LoVo (cell line): ENCODE results near the gene SUFU.

Experiments used
- DNase-seq: peaks from one replicate; pipeline ENCODE4 v3.0.0-alpha.2; 2016; ENCODE audit warnings: low spot score

The SUFU gene

DNA sequence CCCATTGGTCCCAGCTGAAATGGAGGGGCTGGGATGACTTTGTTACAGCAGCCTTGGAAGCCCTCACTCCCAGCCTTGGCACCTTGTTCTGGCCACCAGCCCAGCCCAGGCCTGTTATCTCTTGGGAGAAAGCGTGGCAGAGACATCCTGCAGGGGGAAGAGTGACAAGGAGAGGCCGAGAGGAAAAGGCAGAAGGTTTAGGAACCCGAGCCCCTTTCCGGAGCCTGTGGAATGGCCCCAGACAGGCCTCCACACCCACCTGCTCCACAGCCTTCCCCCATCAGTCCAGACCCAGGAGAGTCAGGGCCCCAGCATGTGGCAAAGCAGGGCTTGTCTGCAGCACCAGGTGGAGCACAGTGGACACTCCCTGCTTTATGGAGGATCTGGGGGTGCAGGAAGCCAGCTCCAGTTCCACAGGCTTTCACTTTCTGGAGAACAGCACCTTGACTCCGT lies 116.4 kb downstream of the SUFU start:
- no peak for DNase-seq

DNA sequence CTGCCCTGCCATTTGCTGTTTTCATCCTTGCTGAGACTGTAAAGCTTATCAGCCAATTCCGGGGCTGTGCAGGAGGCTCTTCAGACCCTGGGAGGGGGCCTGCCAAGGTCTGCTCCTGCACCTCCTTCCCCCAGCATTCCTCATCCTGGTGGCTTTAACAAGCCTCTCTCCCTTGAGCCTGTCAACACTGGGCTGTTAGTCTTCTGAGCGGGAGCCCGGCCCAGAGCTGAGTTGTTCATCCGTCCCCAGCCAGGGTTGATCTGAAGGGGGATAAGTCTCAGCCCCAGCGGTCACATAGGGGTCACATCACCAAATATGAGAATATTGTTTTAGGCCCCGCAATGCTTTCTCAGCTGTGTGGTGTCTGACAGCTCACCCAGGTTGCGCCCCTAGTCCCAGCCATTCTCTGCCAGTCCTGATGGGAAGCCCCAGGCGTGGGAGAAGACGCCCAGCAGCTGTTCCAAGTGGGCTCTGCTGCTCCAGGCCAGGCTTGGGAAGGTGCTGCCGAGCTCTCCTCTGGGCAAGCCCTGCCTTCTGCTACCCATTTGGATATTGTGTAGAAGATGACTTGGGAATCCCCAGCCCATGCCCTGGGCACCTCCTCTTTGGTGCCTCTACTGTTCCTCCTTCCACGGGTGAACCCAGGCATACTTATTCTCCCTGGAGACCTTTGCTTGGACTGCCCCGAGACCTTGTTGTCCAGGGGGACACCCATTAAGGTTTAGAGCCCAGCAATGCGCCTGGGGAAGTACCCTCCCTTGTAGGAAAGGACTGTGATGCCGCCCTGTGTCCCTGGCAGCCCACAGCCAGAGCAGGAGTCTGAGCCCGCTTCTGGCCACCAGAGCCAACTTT lies 117.0 kb downstream of the SUFU start:
- no peak for DNase-seq

DNA sequence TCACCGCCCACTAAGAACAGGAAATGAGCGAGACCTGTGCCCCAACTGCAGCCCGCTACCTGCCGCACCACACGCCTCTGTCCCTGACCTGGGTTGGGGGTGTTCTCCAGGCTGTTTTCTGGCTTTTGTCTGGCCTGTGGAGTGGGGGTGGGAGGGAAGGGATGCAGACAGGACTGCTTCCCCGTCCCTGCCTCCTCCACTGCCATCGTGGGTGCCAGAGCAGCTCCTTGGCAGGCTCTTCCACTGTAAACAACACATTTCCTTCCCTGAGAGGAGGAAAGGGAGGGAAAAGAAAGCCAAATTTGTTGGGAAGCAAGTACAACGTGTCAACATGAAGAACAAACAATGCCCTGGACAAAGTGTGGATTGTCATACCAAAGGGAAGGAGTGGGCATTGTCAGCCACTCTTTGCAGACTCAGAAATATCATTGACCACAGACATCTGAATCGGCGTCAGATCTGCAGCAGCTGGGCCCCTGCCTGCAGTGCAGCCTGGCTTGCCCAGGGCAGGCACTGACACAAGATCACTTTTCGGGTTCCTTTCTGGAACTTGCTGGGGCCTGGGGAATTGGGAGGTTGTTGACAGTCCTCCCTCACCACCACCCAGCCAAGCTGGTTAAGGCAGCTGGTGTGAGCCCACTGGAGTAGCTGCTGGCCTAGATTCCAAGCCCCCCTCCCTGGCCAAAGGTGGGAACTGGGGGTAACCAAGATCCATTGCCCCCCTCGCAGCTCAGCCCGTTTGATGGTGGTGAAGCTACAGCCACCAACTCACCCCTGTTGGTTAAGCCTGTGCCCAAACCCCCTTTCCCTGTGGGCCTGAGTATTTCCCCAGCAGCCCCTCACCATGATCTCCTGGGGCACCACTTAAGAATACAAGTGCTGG lies 117.9 kb downstream of the SUFU start:
- DNase-seq, result no peak

DNA sequence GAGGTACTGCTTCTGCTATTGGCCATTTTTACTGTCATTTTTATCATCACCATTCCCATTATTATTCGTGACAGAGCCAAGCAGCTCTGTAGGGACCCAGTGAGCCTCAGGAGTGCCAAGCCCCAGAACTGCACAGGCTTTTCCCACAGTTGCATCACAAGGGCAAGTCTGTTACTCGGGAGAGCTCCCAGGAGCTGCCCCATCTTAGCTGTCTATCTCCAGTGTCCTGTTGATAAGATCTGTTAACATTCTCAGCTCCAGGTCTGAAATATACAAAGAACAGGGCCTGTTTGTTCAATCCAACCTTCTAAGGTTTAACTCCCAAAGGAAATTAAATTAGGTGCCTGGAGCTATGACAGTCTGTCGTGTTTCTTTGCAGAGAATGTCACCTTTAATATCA lies 120.3 kb downstream of the SUFU start:
- DNase-seq, result no peak

DNA sequence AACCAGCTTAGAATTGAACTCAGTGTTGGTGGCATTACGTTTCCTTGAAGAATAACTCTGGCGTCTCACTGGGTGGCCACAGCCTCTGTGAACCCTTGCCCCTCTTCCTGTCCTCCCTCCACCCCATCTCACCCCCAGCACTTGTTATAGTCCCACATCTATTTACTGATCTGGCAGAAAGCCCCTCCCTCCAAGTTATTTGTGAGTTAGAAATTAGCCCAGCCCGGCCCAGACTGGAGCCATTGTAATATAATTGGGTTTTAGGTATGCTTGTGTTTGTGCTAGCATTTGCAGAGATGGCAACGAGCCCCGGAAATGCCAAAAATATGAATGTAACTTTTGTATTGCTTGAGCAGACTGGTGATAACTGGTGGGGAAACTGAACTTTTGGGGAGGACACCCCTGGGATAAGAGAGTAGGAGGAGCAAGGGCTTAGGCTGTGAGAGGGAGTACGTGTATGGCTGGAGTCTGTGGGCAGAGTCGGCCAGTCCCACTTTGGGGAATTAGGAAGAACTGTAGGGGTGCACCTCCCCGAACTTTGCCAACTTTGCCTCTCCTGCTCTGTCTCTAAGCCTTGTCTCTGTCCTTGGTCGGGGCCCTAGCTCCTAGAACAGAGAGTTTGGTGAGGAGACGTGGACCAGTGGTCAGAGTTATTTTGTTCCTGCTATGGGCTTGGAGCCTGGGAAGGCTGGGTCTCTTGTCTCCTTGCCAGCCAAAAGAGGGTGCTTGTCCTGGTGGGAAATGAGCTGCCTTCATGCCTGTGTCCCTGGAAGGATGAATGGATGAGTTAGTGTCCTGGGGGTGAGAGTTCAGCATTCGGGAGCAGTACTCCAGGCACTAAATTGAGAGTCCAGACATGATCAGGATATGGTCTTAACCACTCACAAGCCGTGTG lies 121.2 kb downstream of the SUFU start:
- DNase-seq, result no peak

DNA sequence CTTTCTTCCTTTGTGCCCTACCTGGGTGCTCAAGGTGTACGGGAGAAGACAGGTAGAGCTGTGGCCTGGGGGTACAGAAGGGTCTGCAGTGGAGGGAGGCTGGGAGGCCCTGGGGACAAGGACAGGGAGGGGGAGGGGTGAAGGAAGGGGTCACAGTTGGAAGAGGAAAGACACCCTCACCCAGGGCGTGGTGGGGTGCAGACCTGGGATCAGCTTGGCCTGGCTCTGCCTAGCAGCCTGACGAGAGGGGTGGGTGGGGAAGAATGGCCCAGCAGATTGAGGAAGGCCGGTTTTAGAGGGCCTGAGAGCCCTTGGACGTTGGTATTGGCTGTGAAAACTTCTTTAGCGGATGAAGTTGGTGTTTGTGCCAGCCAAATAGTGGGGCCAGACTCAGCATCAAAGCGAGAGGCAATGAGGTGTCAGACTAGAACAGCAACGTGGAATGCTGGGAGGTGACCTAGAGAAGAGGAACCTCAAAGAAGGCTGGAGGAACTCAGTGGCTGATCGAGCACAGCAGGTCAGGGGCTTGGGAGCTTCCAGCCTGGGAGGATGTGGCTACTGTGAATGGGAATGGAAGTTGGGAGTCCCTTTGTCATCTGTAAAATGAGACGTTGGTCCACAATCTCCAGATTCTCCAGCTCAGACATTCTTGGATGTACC lies 122.4 kb downstream of the SUFU start:
- DNase-seq, result no peak

DNA sequence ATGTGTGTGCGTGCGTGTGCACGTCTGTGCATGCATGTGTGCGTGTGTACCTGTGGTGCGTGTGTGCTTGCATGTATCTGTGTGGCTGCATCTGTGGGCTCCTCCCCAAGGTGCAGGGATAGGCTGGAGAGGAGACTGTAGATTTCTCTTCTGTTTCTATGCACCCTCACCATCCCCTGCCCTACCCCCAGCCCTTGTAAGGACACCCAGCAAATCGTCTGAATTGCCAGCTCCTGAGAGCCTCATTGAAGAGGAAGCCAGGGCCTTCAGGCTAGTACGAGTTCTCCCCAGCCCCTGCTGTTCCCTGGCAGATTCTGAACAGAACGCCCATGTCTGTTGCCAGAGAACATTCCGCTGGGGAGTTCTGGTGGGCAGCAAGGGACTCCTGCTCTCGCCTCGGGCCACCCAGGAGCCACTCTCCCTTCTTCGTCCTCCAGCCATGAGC lies 123.5 kb downstream of the SUFU start:
- DNase-seq, result no peak

DNA sequence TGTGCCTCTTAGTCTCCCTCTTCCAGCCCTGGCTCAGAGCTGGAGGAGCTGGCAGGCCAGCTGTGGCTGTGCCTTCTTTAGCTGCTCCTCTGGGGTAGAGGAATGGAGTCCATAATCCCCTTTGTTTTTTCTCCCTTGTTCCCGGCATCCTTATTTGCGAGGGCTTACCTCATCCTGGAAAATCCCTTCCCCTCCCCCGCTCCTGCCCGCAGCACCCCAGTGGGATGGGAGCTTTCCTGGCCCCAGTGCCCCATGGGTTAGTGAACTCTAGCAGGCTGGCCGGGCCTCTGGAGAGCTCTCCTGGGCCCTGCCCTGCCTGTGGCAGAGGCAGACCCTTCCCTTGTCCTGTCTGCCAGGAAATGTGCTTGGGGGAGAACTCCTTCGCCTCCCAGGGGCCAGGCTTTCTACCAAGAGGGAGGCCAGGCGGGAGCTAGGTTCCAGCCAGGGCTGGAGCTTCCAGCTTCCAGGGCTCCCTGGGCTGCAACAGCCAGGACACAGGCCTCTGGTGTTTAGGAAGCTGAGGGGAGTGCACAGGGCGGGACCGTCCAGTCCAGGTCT lies 124.0 kb downstream of the SUFU start:
- DNase-seq, result no peak

DNA sequence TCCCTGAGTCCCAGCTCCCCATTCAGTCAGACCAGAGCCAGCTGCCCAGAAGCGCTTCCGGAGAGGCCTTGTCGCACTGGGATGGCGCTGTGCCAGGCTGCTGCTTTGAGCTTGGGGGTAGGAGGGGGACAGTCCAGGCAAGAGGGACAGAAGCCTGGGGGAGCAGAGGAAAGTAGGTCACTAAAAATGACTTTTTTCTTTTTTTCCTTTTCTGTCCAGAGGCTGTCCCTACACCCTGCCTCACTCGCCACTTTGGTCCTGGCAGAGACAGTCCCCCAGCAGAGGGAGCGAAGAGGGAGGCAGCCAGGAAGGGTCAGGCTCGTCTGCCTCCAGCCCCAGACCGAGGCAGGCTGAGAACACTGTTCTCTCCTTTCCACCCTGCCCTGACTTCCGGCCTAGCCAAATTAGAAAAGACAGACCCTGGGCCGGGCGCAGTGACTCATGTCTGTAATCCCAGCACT lies 124.7 kb downstream of the SUFU start:
- no peak for DNase-seq

DNA sequence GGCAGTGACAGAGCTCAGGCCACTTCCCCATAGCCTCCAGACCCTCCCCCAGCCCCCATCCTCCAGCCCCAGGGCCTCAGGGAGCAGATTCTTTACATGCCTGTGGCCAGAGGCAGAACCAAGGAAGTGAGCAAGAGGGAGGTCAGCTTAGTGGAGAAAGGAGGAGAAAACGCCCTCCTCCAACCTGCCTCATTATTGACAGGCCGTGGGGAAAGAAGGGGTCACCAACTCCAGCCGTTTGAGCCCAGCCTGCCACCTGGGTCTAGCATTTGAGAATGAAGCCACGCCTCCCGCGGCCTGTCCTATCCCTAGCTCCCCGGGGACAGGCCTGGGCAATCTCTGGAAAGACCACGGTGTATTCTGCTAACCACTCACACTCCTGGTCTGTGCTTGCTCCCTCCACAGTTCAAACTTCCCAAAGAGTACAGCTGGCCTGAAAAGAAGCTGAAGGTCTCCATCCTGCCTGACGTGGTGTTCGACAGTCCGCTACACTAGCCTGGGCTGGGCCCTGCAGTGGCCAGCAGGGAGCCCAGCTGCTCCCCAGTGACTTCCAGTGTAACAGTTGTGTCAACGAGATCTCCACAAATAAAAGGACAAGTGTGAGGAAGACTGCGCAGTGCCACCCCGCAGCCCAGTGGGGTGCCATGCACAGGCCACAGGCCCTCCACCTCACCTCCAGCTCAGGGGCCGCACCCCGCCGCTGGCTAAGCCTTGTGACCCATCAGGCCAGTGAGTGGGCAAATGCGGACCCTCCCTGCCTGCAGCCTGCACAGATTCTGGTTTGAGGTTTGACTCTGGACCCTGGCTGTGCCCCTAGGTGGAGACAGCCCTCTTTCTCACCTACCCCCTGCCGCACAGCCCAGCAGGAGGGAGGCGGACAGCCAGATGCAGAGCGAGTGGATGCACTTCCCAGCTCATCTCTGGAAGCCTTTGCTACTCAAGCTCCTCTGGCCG lies 126.2 kb downstream of the SUFU start:
- DNase-seq, result peak; percentile 13

DNA sequence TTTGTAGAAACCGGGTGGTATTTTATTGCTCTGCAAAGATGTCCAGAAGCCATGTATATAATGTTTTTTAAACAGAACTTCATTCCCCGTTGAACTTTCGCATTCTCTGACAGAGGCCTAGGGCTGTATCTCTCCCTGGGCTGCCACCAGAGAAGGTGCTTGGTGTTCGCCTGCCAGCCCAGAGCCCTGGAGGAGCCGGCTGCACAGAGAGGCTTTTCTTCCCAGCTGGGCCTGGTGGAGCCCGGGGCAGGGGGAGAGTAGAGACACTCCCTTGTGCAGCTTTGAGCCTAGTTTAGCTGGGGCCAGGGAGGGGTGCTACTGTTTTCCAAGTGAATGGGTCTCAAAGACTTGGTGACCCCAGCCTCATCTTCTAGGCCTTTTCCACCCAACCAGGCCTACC lies 126.9 kb downstream of the SUFU start:
- no peak for DNase-seq

DNA sequence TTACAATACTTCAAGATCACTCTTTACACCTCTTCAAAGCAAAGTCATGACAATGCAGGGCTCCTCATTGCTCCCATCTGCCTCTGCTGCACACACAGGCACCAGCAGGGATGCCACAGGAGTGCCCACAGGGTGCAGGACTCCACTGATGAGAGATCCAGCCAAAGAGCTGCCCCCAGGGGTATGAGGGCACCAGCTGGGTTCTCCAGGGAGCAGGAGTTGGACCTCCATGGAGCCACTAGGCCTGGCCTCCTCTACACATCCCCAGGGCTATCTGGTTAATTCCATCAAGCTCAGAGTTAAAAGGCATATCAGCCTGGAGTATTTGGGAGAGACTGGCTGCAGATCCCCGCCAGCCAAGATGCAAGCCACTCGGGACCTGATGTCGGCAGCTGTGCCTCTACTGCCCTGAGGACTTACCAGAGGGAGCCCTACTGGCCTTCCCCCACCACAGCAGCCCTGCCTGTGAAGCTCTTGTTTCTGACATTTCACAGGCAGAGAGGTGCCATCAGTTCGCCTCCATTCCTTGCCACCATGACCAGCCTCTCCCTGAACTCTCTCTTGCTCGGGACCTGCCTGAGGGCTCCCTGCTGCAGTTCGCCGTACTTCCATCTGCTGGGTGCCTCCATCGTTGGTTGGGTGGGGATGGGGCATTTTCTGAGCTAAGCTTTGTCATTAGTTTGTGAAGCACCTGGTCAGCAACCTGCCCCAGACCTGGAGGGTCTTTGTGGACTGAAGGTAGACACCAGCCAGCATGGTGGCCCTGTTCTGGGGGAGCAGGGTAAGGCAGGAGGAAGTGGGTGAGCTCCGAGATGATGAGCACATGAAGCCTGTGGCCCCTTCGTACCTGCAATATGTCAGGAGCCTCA lies 128.0 kb downstream of the SUFU start:
- DNase-seq, result no peak

DNA sequence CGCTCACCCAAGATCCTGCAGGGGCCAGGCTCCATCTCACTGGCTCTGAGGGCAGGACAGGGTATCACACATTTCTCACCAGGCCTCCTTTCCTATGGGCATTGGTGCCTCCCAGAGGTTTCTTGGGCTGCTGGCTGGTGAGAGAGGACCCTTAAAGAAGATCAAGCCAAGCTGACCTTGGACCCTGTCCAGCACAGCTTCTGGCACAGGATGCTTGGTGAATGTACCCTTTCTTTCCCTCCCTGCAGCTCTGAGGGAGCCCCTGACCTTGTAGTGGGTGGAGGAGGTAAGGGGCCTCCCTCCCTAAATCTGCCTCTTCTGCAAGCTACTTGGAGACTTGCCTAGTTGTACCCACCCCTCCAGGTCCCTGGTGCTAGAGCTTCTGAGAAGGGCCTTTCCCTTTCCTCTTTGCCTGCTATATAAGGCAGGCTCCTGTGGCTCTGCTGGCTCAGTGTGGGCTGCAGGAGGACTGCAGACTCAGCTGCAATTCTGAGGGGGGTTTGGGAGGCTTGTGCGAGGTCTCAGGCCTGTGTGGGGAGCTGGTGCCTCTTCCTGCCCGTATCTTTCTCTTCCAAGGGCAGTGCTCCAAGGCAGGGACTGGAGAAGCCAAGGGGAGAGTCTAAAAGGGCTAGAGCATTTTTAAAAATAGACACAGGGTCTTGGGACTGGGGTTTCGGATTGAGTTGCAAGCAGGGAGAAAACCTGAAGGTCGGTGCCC lies 128.8 kb downstream of the SUFU start:
- no peak for DNase-seq

DNA sequence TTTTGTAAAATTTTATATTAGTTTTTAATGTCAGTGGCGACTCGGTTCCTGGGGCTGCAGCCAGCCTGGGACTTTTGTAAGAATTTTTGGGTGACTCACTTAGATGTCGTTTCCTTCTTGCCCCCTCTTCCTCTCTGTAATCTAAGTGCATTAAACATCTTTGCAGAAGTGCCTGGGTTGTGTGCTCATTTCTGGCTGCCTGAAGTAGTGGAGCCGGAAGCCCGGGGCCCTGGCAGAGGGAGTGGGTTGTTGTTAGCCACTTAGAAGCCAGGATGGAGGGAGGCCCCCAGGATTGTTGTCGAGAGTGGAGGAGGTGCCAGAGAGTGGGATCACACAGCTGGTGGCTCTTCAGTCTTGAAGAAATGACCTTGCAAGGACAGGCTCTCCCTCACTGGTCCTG lies 129.5 kb downstream of the SUFU start:
- DNase-seq, result no peak

DNA sequence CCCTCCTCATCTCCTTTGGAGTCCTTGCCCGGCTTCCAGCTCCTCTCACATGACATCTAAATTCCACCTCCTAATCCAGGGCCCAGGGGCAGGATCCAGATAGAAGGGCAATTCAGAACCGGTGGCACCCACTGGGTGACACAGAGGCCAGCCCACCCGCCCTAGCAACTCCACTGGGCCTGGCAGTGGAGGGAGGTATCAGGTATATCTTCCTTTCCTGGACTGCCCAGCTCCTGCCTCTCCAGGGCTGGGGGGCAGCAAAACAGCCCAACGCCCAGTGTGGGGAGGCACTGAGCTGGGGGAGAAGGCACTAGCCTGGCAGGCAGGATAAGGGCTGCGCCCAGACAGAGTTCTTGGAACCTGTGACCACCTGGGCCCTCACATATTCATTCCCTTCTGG lies 130.1 kb downstream of the SUFU start:
- no peak for DNase-seq

DNA sequence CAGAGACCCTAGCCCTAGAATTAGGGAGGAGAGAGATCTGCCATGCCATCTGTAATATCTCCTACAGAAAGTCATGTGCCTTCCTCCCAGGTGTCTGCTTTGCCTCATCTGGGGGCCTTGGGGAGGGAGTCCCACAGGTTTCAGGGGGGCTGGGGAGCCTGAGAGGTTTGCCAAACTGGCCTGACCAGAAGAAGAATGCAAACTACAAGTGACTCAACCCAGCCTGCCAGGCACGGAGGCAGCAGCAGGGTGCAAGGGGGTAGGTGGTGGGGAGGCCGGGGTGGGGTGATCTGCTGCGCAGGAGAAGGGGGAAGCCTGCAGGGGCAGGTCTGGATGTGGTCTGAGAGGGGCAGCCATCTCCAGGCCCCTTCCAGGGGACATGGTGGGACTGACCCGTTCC lies 130.9 kb downstream of the SUFU start:
- DNase-seq, result no peak

DNA sequence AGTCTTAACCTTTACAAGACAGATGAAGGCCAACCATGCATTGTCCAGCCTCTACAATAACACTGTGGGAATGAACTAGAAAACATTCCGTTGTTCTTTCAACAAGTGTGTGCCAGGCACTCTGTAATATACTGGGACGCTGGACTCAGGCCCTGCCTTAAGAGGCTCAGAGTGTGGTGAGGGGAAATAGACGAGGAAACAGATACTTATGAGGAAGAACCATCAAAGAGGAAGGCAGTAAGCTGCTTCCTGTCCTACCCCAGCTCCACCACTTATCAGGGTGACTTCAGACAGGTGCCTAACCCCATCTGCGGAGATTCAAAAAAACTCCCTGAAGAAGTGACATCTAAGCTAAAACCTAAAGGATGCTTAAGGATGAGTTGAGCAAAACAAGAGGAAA lies 131.6 kb downstream of the SUFU start:
- no peak for DNase-seq

DNA sequence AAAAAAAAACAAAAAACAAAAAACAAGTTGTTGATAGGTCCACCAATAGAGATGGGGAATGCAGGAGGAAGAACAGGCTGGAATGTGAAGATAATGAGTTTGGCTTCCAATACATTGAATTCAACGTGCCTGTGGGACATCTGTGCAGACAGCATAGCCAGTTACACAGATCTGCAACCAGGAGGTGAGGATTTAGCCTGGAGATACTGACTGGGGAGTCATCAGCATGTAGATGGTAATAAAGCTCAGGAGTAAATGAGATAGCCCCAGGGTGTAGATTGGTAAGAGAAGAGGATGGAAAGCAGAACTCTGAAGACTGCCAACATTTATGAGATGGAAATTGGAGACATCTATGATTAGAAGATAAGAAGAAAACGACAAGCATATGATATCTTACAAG lies 135.8 kb downstream of the SUFU start:
- no peak for DNase-seq
